ENCODE results near the gene TMEM127. TPM values are rescaled to one million over a fixed set of nuclear protein-coding genes. Genes with fewer than 3 reads are reported as not detected.

TMEM127 gene
- polyA plus RNA-seq, 3 donors, result 72.3 to 107 (median 78.5) TPM

DNA sequence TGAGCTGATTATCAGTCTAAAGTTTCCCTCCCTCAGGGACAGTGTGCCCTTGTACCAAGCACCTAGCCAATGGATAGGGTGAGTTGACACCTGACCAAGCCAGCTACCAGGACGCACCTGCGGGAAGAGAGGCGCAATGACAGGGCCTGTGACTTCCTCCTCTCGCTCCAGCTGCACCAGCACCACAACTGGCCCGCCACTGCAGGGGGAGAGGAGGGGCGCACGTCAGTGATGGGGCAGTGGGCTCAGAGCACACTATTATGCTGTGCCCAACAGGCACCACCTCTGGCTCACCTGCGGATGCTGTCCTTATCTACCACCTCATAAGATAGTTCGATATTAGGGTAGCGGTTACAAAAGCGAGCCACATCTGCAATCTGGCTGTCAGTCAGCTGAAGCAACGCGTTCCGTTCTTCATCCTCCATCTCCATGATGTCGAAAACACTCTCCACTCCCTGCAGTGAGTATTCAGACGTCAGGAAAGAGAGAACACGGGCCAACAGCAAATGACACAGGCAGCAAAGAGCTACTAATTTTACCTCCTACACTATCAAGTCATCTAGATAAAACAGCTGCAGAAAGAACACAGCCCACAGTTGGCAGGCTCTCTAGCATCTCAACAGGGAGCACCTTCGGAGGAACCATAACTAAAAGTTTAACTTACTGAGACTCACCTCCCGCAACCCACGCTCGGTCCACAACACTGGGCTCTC is 11.1 kb upstream of the TMEM127 start:
- intact Hi-C loops (cut with micrococcal nuclease), result no loop called here
- no peaks in the 10 kb centered on the region for H3K4me1 ChIP-seq (ENCODE audit: control insufficient read depth in 1 of 2, insufficient read depth in 2 of 2, low read length in 2 of 2)
- no peaks in the 10 kb centered on the region for H3K27me3 ChIP-seq (ENCODE audit: control insufficient read depth in 2 of 2, insufficient read depth in 2 of 2, low read length in 2 of 2)
- TF ChIP-seq, protein P1, sequence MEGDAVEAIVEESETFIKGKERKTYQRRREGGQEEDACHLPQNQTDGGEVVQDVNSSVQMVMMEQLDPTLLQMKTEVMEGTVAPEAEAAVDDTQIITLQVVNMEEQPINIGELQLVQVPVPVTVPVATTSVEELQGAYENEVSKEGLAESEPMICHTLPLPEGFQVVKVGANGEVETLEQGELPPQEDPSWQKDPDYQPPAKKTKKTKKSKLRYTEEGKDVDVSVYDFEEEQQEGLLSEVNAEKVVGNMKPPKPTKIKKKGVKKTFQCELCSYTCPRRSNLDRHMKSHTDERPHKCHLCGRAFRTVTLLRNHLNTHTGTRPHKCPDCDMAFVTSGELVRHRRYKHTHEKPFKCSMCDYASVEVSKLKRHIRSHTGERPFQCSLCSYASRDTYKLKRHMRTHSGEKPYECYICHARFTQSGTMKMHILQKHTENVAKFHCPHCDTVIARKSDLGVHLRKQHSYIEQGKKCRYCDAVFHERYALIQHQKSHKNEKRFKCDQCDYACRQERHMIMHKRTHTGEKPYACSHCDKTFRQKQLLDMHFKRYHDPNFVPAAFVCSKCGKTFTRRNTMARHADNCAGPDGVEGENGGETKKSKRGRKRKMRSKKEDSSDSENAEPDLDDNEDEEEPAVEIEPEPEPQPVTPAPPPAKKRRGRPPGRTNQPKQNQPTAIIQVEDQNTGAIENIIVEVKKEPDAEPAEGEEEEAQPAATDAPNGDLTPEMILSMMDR (IDR thresholded peaks at IDR 0.05), result no peak
- H3K27ac ChIP-seq (ENCODE audit: low read depth in 1 of 2, low read length in 2 of 2), result no peak overlapping the region
- Mint-ChIP-seq H3K36me3 (peaks cover 72 to 99% of the 10 kb centered on the region in 2 donors), H3K27ac (no peak overlapping the region), H3K27me3 (ENCODE audit: low read depth in 3 of 3) (peaks cover 0 to 2% (median 0%) of the 10 kb centered on the region in 3 donors), H3K9me3 (no peaks in the 10 kb centered on the region), H3K4me3 (no peak overlapping the region), H3K4me1 (no peaks in the 10 kb centered on the region)
- H2AFZ ChIP-seq (ENCODE audit: insufficient read depth, low read depth, low read length, poor library complexity, severe bottlenecking), result no peak overlapping the region
- 88% methylated on average over 8 of the region's 21 CpGs for WGBS (ENCODE audit: insufficient coverage)
- H4K20me1 ChIP-seq (ENCODE audit: insufficient read depth, low read length), result peaks cover 4% of the 10 kb centered on the region
- H3K4me2 ChIP-seq (replicated peaks; ENCODE audit: extremely low read depth, low read length, poor library complexity, severe bottlenecking), result no peak overlapping the region
- no peak for DNase-seq
- peaks cover 75 to 100% of the 10 kb centered on the region in 2 donors for H3K36me3 ChIP-seq (replicated peaks in 1 of 2; ENCODE audit: control insufficient read depth in 1 of 2, insufficient read depth in 2 of 2, low read length in 2 of 2)
- no peak overlapping the region for H3K4me3 ChIP-seq (replicated peaks in 1 of 3; ENCODE audit: low read depth in 2 of 3, low read length in 3 of 3)
- no peak overlapping the region for H3K9ac ChIP-seq (ENCODE audit: insufficient read depth, low read length, poor library complexity, severe bottlenecking)
- no peaks in the 10 kb centered on the region for H3K79me2 ChIP-seq (ENCODE audit: insufficient read depth, low read length)
- H3K9me3 ChIP-seq (replicated peaks in 1 of 2; ENCODE audit: control insufficient read depth in 1 of 2, insufficient read depth in 1 of 2, low read length in 2 of 2), result no peaks in the 10 kb centered on the region

DNA sequence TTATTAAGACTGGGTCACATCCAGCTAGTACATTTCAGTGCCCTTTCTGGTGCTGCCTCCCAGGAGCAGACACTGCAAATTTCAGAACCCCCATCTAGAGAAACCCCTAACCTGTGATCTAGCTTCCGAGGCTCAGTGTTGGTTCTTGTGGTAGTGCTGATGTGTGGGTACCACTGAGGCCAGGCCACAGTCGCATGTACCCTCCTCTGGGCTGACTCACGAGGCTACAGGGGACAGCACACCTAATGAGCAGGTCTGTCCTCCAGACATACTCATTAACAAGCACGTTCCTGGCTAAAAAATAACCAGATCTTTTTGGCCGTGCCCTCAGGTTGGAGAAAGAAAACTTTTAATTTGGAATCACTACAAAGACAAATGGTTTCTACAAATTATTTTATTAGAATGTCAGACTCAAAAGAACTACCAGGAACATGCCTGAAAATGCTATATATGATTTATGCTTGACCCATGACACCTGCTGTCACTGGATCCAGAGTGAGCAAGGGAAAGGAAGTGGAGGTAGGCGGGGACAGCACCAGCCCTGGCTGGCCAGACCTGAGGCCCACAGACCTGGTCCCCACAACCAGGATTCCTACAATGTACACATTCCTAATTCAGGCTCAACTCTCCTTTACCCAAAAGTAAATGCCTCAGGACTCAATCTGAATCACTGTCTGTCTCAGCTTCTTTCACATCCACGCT is 8.7 kb upstream of the TMEM127 start:
- no CpG with 5 or more reads among the region's 7 CpGs for WGBS (ENCODE audit: insufficient coverage)
- no peaks in the 10 kb centered on the region for H3K9me3 Mint-ChIP-seq
- H4K20me1 ChIP-seq (ENCODE audit: insufficient read depth, low read length), result peaks cover 4% of the 10 kb centered on the region
- no peaks in the 10 kb centered on the region for H3K27me3 ChIP-seq (ENCODE audit: control insufficient read depth in 2 of 2, insufficient read depth in 2 of 2, low read length in 2 of 2)
- intact Hi-C loops (cut with micrococcal nuclease), result no loop called here
- H3K27ac ChIP-seq (ENCODE audit: low read depth in 1 of 2, low read length in 2 of 2), result peak overlapping the region in 1 of 2 donors; percentile 16
- H3K9me3 ChIP-seq (replicated peaks in 1 of 2; ENCODE audit: control insufficient read depth in 1 of 2, insufficient read depth in 1 of 2, low read length in 2 of 2), result no peaks in the 10 kb centered on the region
- no peak overlapping the region for H3K4me3 Mint-ChIP-seq
- no peaks in the 10 kb centered on the region for H3K79me2 ChIP-seq (ENCODE audit: insufficient read depth, low read length)
- no peaks in the 10 kb centered on the region for H3K4me1 ChIP-seq (ENCODE audit: control insufficient read depth in 1 of 2, insufficient read depth in 2 of 2, low read length in 2 of 2)
- H3K9ac ChIP-seq (ENCODE audit: insufficient read depth, low read length, poor library complexity, severe bottlenecking), result no peak overlapping the region
- H2AFZ ChIP-seq (ENCODE audit: insufficient read depth, low read depth, low read length, poor library complexity, severe bottlenecking), result no peak overlapping the region
- no peak overlapping the region for H3K4me2 ChIP-seq (replicated peaks; ENCODE audit: extremely low read depth, low read length, poor library complexity, severe bottlenecking)
- no peaks in the 10 kb centered on the region for H3K4me1 Mint-ChIP-seq
- DNase-seq, result no peak
- H3K36me3 Mint-ChIP-seq, result peaks cover 73 to 99% of the 10 kb centered on the region in 2 donors
- H3K27me3 Mint-ChIP-seq (ENCODE audit: low read depth in 3 of 3), result peaks cover 0 to 2% (median 0%) of the 10 kb centered on the region in 3 donors
- TF ChIP-seq, protein P1 (IDR thresholded peaks at IDR 0.05), result no peak
- peaks cover 76 to 100% of the 10 kb centered on the region in 2 donors for H3K36me3 ChIP-seq (replicated peaks in 1 of 2; ENCODE audit: control insufficient read depth in 1 of 2, insufficient read depth in 2 of 2, low read length in 2 of 2)
- H3K27ac Mint-ChIP-seq, result peak overlapping the region in 4 of 7 donors; percentile 23 to 61 (median 42)
- no peak overlapping the region for H3K4me3 ChIP-seq (replicated peaks in 1 of 3; ENCODE audit: low read depth in 2 of 3, low read length in 3 of 3)

Measured in CD14-positive monocyte (primary cell).